CD4-positive, alpha-beta T cell treated with Interleukin-4 for 1 hour (primary cell): ENCODE measurements around the gene ZNF283.

Experiments used
- DNase-seq, 2 donors: peaks; one replicate each; pipeline ENCODE4 v3.0.0-alpha.2; 2020 to 2022

Gene ZNF283

DNA sequence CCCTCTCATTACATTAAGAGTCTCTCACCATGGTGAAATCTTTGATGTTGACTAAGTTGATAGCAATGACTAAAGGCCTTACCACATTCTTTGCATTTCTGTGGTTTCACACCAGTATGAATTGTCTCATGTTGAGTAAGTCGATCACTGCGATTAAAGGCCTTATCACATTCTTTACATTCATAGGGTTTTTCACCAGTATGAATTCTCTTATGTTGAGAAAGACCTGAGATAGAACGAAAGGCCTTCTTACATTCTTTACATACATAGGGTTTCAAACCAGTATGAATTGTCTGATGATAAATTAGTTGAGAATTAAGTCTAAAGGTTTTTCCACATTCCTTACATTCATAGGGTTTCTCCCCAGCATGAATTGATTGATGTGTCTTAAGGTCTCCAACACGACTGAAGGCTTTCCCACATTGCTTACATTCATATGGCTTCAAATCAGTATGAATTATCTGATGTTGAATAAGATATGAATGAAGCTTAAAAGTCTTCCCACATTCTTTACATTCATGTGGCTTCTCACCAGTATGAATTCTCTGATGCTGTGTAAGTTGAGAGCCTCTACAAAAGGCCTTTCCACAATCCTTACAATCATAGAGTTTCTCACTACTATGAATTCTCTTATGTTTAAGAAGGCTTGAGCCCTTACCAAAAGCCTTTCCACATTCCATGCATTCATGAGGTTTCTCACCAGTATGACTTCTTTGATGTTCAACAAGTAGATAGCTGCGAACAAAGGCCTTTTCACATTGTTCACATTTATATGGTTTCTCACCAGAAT is 45.6 kb downstream of the ZNF283 start:
- no peak for DNase-seq

DNA sequence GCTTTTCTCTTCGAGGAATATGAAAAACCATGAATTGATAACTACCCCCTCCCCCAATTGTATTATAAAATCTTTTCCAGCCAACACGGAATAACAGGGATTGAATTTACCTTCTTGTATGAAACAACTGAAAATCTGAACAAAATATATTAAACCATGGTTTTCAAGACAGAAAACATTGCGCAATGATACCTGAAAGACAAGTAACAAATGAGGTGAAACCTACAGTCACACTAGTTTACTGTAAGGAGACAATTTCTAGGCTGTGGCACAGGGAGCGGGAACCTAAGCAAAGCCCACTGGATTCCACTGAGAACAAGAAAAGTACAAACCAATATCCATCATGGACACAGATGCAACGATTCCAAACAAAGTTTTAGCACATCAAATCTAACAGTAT is 53.4 kb downstream of the ZNF283 start:
- no peak for DNase-seq

DNA sequence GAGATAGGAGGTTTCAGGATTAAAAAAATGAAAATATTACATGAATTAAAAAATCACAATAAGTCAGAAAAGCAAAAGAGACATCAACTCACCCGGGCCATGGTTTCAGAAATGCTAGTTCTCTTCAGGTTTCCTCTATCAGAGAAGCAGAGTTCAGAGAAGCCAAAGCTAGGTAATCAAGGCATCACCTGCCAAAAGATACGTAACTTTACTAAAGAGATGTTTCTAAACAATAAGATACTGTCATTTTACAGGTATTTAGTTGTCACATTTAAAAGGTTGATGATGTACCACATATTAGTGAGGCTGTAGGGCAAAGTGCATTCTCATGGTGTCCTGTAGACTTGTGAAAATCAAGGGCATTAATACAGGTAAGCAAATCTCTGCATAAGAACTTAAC is 56.7 kb downstream of the ZNF283 start, which contains the start of gene ZNF404:
TSS of gene ZNF404 (minus strand) at position 101 of the 400 bp plus-strand sequence.
- DNase-seq, result no peak

DNA sequence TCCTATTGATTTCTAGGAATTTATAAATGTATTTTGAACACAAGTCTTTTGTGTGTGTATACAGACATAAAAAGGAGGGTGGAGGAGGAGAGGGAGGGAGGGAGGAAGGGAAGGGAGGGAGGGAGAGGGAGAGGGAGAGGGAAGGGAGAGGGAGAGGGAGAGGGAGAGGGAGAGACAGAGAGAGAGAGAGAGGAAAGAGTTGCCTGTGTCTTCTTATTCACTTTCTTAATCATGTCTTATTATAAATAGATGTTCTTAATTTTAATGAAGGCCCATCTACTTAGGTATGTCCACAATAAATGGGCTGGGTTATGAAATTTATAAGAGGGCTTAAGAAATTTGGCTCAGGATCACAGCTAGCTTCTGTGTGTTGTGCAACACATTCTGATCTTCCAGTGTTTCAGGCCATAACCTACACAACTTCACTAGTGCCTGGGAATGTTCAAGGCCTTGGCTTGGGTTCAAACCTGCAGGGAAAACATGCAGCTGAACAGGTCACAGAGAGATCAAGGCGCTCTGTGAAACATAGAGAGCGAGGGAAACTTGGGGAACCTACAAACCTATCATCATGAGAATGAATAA is 68.7 kb downstream of the ZNF283 start:
- DNase-seq, result no peak
